Stimulated activated CD8-positive, alpha-beta memory T cell treated with anti-CD3 and anti-CD28 coated beads, Interleukin-2, amount 100 ng/mL, for 48 hours (primary cell): ENCODE data around the gene BIRC2.
"Not testable (repeated sequence)": the region's sequence is repeated elsewhere in the genome, so short reads cannot be mapped to it uniquely, and the experiment has no call there.

Experiments used
- DNase-seq, 2 donors: peaks; one replicate each; pipeline ENCODE4 v3.0.0-alpha.2; 2020; ENCODE audit warnings: low read depth in 2 of 2

Gene BIRC2

DNA sequence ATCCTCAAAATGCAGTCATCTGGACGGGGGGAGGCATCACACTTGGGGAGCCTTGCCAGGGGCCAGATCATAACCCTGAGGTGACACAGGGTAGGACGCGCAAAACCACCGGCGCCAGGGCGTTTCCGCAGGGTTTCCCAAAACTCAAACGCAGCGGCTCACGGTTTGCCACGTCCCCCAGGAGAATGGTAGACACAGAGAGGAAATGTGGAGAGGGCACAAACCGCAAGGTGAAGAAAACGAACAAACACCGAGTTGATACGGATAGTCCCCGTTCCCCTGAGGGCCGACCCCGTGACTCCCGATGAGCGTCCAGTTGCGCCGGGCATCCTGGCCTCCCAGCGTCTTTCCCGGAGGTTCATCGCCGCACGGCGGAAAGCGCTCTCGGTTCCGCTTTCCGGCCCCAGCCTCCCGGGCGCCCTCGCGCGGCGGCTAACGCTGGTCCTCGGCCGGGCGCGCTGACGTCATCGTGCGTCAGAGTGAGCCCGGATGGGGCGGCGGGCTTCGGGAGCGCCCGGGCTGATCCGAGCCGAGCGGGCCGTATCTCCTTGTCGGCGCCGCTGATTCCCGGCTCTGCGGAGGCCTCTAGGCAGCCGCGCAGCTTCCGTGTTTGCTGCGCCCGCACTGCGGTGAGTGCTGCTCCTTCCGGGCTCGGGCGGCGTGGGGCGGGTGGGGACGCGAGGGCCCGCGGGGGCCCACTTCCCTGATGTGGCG, at the start of gene BIRC2:
TSS of gene BIRC2 (plus strand) at position 467 of the 714 bp plus-strand sequence. CDS start 2,641 bp downstream, outside the sequence.
- peak; percentile 93 to 95 for DNase-seq

DNA sequence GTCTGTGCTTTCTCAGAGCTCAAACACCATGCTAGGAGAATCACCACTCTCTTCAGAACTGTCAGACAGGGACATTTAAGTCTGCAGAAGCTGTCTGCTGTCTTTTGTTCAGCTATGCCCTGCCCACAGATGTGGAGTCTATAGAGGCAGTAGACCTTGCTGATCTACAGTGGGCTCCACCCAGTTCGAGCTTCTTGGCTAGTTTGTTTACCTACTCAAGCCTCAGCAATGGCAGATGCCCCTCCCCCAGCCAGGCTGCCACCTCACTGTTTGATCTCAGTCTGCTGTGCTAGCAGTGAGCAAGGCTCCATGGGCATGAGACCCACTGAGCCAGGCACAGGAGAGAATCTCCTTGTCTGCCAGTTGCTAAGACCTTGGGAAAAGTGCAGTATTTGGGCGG, 46.2 kb upstream of the BIRC2 start:
- not testable (repeated sequence) for DNase-seq

DNA sequence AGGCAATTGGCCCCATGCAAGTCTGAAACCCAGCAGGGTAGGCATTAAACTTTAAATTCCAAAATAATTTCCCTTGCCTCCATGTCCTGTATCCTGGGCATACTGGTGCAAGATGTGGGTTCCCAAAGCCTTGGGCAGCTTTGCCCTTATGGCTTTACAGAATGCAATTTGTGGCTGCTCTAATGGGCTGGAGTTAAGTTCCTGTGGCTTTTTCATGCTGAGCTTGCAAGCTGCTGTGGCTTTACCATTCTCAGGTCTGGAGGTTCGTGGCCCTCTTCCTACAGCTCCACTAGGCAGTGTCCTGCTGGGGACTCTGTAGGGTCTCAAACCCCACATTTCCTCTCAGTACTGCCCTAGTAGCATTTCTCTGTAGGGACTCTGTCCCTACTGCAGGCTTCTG, 44.8 kb upstream of the BIRC2 start:
- no peak for DNase-seq

DNA sequence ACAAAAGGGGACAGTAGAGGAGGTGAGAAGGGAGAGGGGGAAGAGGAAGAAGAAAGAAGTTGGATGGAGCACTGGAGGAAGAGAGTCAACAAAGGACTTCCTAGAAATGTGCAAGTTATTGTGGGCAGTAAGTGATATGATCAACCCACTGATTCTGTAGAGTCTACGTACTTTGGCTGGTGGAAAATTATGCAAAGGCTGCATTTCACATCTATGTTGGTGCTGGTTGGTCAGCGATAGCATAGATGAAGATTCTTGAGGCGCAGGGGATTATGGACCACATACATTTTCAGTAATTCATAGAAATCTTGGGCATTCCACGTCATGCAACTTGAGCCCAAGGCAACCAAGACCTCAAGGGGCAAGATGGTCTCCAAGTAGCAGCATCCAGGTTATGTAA, 42.3 kb upstream of the BIRC2 start:
- DNase-seq = no peak

DNA sequence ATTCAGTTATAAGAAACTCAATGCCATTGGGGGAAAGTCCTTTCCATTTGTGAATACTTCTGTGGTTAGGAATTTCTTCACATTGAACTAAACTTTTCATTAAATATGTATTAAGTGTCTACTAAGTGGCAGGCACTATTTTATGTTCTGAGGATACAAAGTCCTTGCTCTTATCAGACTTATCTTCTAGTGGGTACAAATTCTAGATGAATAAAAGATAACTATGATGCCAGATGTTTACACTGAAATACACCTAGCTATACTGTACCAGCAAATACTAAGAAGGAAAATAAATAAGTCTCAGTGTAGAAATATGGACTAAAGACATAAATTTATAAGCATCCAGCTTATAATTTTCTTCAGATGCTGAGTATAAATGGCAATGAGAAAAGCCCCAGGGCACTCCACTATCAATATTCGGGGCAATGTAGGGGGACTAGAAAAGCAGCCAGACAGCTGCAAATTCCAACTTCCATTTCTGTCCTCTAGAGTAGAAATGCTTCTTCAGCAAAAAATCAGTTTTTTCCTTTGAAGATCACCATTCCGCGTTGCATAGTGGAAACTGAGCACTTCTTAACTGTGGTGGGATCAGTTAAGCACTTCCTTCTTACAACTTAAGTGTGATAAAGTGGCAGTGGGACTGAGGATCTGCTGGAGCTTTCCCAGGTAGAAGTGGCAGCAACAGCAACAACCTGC, 41.5 kb upstream of the BIRC2 start:
- DNase-seq = no peak

DNA sequence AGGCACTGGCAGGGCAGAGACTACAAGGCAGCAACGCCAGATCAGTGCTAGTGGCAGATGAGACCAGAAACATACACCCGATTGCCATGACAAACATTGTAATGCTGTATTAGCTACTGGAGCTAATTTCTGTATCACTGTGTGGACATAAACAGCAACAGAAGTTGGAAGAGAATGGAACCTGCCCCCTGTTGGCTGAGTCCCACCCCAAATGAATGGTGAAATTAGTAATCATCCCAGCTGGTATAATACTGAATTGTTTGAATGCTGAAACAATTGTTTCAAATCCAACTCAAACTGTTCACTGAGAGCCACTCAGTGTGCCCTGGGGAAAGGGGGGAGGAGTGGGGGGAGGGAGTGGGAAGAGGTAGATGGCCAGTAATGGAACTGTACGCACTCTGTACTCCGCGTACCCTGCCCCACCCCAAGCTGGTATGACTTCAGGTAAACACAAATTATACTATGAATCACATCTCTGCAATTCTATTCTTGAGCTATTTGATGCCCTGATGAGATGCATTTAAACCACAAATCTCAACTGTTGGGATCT, 40.9 kb upstream of the BIRC2 start:
- no peak for DNase-seq

DNA sequence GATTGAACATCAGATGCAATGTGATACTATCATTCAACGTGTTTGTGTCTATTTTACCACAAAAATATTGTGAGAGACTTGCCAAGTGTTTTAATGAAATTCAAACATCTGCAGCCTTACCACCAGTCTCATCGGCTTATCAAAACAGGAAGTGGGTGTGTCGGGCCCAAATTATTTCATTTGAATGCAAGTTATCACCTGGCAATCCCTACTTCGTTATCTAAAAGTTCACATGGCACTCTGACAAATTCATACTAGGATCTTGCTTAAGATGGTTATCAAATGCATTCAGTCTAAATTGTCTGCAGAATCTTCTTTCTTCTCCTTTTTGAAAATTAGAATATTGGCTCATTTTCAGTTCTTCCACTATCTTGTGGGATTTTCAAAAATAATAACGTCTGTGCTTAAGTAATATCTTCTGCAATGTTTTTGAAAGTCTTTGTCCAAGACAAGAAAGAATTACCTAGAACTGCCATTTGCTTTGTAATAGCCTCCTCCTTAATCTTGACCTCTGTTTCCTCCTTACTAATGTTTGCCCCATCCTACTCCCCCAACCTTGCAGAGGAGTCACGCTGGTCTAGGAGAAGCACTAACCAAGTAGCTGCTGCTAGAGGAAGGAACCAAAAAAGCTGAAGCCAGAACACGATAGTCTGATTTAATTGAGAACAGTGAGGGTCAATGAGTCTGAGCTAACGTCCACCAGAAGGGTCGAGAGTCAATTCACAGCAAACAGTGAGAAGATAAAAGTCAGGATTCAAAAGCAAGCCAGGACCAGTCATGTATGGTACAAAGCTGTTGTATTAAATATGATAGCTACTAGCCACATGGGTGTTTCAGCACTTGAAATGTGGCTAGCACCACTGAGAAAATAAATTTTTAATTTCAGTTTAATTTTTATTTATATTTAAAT, 39.9 kb upstream of the BIRC2 start:
- DNase-seq = no peak

DNA sequence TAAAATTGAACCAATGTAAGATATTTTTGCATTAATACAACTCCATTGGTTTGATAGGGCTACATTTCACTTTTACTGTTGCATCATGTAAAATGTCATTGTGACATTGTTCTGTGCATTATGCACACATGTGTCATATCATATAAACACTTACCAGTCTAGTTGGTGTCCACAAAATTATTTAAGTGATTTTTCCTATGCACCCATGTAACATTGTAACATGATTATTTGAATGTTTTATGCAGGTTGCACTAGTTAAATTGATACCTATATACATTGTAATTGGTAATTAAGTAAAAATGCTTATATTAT, 39.3 kb upstream of the BIRC2 start:
- no peak for DNase-seq

DNA sequence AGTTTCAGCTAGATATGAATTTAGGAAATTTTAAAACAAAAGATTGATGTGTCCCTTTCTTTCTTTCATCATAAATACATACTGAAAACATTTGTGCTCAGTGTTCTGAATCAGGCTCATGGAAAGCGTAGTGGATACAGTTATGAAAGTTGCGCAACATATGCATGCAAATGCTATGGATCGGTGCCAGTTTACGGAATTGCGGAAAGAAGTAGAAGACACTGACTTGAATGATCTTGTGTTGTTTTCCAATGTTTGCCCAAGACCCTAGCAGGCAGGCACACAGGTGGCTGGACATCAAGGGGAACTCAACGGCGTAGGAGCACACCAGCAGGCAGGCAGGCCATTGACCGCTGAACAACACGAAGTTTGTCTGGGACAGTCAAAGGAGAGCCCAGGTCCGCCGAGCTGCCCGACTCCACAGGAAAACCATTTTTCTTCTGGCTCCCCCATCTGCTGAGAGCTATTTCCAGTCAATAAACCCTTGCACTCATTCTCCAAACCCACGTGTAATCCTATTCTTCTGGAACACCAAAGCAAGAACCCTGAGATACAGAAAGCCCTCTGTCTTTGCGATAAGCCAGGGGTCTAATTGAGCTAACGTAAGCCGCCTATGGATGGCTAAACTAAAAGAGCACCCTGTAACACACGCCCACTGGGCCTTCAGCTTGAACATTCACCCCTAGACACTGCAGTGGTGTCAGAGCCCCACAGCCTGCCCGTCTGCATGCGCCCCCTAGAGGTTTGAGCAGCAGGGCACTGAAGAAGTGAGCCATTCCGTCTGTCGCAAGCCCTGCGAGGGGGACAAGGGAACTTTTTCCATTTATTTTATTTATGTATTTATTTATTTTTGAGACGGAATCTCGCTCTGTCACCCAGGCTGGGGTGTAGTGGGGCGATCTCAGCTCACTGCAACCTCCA, 37.1 kb upstream of the BIRC2 start:
- no peak for DNase-seq

DNA sequence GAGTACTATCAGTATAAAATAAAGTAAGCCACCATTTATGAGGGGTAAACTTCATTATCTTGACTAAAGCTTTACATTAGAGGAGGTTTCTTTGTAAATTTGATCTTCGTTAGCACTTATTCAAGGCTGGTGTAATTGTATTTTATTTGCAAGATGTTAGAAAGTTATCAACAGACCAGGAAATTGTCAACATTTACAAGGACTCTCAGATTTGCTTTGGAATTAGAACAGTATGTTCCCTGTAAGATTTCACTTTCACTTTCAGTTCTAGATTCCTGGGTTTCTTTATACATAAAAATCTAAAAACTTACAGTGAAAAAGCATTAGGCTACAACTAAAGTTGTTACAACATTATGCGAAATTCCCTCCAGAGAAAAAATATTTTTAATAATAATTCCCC, 34.3 kb upstream of the BIRC2 start:
- DNase-seq = no peak

DNA sequence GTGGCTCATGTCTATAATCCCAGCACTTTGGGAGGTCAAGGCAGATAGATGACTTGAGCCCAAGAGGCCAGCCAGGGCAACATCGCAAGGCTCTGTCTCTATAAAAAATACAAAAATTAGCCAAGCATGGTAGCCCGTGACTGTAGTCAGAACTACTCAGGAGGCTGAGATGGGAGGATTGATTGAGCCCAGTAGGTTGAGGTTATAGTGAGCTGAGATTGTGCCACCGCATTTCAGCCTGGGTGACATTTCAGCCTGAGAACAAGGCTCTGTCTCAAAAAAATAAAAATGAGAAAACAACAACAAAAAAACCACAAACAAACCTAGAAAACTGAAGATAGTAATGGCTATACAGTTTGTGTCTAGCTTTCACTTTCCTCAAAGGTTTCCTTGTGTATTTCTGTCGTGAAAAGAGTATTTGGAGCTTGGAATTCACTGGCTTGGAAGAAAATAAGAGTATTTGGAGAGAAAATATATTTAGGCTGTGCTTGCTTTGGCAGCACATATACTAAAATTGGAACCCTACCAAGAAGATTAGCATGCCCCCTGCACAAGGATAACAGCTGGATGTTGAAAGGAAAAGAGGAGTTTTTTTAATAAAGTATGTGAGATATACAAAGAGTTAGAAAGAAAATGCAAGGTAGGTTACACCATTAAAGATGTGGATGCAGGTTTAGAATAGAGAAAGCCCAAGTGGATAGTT, 33.6 kb upstream of the BIRC2 start:
- DNase-seq = no peak

DNA sequence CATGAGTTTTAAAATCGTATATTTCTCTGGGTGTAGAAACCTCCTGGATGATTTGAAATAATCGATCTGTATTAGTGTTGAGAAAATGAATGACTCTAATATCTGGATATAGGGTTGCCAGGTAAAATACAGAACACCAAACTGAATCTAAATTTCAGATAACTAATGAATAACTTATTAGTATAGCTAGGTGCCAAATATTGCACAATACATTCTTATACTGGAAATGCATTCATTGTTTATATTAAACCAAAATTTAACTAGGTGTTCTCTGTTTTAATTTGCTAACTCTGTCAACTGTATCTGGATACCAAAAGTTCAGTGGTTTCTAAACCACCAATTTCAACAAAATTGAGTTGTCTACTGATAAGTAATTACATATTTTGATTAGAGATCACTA, 32.2 kb upstream of the BIRC2 start:
- DNase-seq = no peak

DNA sequence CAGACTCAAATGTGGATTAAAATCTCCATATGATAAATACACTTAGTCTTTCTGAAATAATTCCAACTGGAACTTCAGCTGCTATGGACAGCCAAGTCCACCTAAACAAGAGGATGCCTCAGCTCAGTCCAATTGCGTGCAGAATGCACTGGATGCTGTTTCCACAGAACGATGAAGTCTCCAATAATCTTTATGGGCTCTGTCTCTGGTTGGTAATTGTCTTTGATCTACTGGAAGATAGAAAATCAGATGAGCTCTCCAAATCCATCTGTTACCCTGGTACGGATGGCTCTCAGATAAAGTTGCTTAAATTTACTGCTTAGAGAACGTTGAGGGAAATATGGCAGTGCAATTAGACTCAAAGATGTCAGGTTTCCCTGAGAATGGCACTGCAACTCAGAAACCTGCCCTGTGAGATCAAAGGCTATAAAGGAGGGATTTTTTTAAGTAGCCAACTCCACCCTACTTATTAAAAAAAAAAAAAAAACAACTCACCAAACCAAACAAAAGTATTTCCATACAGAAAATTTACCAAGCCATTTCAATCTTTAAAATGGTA, 30.6 kb upstream of the BIRC2 start:
- no peak for DNase-seq

DNA sequence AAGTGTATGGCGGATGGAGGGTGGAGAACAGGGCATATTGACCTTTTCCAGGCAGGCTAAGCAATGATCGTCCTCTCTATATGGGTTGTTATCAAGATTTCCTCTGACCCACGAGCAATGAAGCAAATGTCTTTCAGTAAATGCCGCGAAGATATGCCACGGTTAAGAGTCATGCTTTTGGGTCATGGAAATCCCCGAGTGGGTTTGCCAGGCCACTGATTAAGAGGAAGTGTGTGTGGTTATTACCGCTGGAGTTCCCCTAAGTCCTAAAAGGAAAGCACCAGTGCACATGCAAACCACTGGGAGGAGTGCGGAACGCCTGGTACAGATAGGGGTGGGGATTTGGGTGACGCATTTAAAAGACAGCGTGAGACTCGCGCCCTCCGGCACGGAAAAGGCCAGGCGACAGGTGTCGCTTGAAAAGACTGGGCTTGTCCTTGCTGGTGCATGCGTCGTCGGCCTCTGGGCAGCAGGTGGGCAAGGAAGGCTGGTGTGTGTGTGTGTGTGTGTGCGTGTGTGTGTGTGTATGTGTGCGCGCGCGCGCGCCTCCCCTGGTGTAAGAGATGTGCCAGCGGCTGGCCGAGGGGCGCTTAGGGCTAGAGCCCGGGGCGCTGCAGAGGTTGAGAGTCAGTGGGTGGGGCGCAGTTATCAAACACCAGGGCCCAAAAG, 29.8 kb upstream of the BIRC2 start, which contains the start of gene BIRC3:
TSS of gene BIRC3 (plus strand) at position 386 of the 669 bp plus-strand sequence. CDS start 7,026 bp downstream, outside the sequence.
- peak; percentile 79 to 86 for DNase-seq

DNA sequence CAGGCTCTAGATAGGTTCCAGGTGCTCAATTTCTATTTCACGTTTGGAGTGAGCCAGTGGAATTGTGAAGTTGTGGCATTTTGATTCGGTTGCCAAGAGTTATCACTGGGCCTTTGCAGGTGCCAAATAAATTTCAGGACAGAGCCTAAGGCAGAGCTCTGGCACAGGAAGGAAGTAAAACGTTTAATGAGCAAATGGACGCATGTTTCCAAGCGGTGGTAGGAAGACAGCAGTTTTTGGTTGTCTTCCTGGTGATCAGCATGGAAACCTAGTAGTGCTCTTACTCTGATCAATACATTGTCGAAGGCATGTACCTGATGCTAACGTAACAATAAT, 29.3 kb upstream of the BIRC2 start:
- DNase-seq = no peak

DNA sequence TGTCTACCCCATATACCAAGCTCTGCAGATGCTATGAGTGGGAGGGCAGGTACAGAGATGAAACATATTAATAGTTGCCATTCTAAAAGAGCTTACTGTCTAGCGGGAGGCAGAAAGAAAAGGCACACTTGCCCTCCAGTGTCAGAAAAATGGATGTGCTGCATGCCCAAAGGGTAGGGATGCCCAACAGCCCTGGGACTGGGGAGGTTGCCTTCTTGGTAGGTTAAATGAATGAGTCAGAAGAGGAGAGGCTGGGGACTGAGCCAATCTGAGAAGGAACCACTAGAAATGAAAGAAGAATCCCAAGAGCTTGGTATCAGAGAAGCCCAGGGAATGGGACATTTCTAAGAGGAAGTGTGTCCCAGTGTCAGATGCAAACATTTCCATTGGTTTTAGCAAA, 28.5 kb upstream of the BIRC2 start:
- DNase-seq = peak; percentile 23 to 36

DNA sequence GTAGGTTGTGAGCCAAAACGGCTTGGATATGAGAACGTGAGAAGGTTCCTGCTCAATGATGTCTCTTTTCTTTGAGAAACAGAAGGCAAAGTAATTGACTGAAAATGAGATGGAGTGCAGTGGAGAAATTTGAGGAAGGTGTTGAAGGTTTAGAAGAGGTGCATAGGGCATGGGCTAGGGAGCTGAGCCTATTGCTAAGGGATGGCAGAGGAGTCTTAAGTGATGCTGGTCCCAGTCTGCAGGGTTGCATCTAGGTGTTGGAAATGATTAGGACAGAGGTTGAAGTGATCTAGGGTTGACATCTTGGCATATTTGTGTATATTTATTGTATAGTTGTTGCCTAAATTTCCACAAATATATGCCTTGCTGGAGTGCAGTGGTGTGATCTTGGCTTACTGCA, 27.5 kb upstream of the BIRC2 start:
- no peak for DNase-seq

DNA sequence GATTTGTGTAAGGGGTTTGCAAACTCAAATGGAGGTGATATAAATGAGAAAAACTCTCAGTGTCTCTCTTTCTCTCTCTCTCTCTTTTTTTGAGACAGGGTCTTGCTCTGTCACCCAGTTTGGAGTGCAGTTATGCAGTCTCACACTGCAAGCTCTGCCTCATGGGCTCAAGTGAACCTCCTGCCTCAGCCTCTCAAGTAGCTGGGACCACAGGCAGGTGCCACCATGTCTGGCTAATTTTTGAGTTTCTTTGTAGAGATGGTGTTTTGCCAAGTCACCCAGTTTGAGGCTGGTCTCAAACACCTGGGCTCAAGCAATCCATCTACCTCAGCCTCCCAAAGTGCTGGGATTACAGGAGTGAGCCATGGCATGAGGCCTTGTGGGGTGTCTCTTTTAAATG, 26.8 kb upstream of the BIRC2 start:
- no peak for DNase-seq

DNA sequence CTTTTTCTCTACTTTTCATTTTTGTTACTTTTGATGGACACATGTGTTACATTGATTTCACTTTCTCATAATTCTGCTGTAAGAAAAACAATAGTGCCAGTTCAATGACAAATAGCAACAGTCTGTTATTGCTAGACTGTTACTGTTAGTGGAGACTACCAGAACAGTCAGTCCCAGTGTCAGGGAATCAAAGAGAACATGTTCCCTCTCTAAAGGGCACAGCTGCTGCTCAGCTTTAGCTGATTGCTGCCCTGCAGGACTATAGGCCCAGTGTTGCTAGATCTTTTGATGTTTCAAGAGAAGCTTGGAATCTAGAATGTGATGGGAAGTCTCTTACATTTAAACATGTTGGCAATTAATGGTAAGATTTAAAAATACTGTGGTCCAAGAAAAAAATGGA, 26.3 kb upstream of the BIRC2 start:
- DNase-seq = no peak

DNA sequence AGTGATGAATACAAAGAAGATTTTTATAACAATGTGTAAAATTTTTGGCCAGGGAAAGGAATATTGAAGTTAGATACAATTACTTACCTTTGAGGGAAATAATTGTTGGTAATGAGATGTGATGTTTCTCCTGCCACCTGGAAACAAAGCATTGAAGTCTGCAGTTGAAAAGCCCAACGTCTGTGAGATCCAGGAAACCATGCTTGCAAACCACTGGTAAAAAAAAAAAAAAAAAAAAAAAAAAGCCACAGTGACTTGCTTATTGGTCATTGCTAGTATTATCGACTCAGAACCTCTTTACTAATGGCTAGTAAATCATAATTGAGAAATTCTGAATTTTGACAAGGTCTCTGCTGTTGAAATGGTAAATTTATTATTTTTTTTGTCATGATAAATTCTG, 24.5 kb upstream of the BIRC2 start:
- DNase-seq = no peak
